HG02870 (cell line): ENCODE results near the gene THSD7A.

Experiments used
- ATAC-seq: cut with Tn5 transposase; IDR thresholded peaks from one replicate; pipeline ENCODE4 v1.9.1; 2021; ENCODE audit warnings: mild to moderate bottlenecking, moderate library complexity; ENCODE audit not compliant: unreplicated experiment

THSD7A gene

GRCh38 chr7:11811709-11812108 lies 20.3 kb downstream of the THSD7A start:
- ATAC-seq, result no peak

GRCh38 chr7:11810043-11810625 lies 21.9 kb downstream of the THSD7A start:
- ATAC-seq, result no peak

GRCh38 chr7:11807000-11807399 lies 25.0 kb downstream of the THSD7A start:
- ATAC-seq, result no peak

- ATAC-seq, result no peak
Observed at GRCh38 chr7:11804621-11805020, 27.4 kb downstream of the THSD7A start.

- ATAC-seq, result no peak
Observed at GRCh38 chr7:11795231-11795630, 36.8 kb downstream of the THSD7A start.

GRCh38 chr7:11792166-11792565 lies 39.8 kb downstream of the THSD7A start:
- ATAC-seq, result no peak

GRCh38 chr7:11788568-11788967 lies 43.4 kb downstream of the THSD7A start:
- ATAC-seq, result no peak

- ATAC-seq, result no peak
Observed at GRCh38 chr7:11787534-11787933, 44.5 kb downstream of the THSD7A start.

- ATAC-seq, result no peak
Observed at GRCh38 chr7:11786186-11786585, 45.8 kb downstream of the THSD7A start.

- no peak for ATAC-seq
Observed at GRCh38 chr7:11784769-11785536, 47.0 kb downstream of the THSD7A start.

- no peak for ATAC-seq
Observed at GRCh38 chr7:11779864-11780674, 51.9 kb downstream of the THSD7A start.

GRCh38 chr7:11776039-11776438 lies 56.0 kb downstream of the THSD7A start:
- no peak for ATAC-seq

- no peak for ATAC-seq
Observed at GRCh38 chr7:11775401-11775800, 56.6 kb downstream of the THSD7A start.

GRCh38 chr7:11768263-11768662 lies 63.7 kb downstream of the THSD7A start:
- ATAC-seq, result no peak

- ATAC-seq, result no peak
Observed at GRCh38 chr7:11767148-11767547, 64.8 kb downstream of the THSD7A start.

- ATAC-seq, result no peak
Observed at GRCh38 chr7:11760372-11760771, 71.6 kb downstream of the THSD7A start.

GRCh38 chr7:11758627-11759111 lies 73.3 kb downstream of the THSD7A start:
- no peak for ATAC-seq

- ATAC-seq, result no peak
Observed at GRCh38 chr7:11757153-11757552, 74.8 kb downstream of the THSD7A start.

- no peak for ATAC-seq
Observed at GRCh38 chr7:11754933-11755332, 77.1 kb downstream of the THSD7A start.

- ATAC-seq, result peak; percentile 77
Observed at GRCh38 chr7:11754123-11754522, 77.9 kb downstream of the THSD7A start.

GRCh38 chr7:11753433-11753832 lies 78.6 kb downstream of the THSD7A start:
- ATAC-seq, result no peak
